ENCODE measurements around the gene SRPX2. TPM values are rescaled to one million over a fixed set of nuclear protein-coding genes. Genes with fewer than 3 reads are reported as not detected.

SRPX2 gene
- total RNA-seq, 4 donors from 2014 or later = 29.8 to 57.3 (median 39.6) TPM

DNA sequence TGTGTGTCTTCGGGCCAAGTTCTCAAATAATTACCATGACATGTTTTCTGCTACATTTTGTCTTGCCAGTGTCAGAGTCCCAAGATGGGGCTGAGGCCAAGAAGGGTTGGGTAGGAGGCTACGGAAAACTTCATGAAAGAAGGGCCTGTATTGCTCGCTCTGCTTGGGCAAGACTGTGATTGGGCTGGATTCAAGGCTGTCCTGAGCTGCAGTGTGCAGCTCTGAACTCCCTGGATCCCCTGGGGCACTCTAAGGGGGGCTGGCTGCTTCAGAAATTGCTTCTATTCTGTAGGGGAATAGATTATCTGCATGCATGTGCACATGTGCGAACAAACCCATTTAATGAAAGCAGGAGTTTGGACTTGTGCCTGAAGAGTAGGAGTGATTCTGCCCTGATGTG lies 21.0 kb upstream of the SRPX2 start:
- WGBS = 82% methylated on average over 4 of the region's 4 CpGs
- intact Hi-C loops (cut with DNase I) = no loop called here

DNA sequence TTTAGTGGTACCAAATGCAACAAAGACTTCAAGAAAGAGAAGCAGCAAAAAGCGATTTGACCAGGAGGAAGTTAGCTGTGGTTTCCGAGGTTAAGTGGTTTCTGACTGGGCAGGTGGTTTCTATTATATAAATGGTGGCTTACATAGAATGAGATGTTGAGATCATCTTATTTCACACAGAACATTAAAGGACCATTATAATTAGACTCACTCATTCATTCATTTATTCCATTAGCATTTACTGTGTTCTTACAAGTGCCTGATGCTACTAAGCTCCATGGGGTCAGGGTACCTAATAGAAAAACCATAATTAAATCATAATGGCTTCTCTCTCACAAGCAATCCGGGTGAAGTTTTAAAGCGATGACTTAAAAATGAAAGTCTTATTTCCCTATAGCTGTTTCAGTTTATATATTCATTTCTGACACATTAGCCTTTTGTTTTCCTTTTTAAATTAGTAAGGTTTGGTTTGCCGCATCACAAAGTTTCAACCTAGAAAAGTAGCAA lies 18.0 kb upstream of the SRPX2 start:
- Histone ChIP-seq H3K27me3 (no peaks in the 10 kb centered on the region), H3K9me3 (no peaks in the 10 kb centered on the region), H3K36me3 (peaks cover 0 to 12% (median 0%) of the 10 kb centered on the region in 4 donors), H3K4me1 (no peaks in the 10 kb centered on the region), H3K27ac (replicated peaks in 1 of 4) (no peak overlapping the region), H3K4me3 (no peak overlapping the region)
- WGBS = 71% methylated on average over 5 of the region's 5 CpGs
- intact Hi-C loops (cut with DNase I) = no loop called here
- TF ChIP-seq POLR2A (IDR thresholded peaks at IDR 0.05; ENCODE audit: low read depth) = no peak
- TF ChIP-seq, protein P1, sequence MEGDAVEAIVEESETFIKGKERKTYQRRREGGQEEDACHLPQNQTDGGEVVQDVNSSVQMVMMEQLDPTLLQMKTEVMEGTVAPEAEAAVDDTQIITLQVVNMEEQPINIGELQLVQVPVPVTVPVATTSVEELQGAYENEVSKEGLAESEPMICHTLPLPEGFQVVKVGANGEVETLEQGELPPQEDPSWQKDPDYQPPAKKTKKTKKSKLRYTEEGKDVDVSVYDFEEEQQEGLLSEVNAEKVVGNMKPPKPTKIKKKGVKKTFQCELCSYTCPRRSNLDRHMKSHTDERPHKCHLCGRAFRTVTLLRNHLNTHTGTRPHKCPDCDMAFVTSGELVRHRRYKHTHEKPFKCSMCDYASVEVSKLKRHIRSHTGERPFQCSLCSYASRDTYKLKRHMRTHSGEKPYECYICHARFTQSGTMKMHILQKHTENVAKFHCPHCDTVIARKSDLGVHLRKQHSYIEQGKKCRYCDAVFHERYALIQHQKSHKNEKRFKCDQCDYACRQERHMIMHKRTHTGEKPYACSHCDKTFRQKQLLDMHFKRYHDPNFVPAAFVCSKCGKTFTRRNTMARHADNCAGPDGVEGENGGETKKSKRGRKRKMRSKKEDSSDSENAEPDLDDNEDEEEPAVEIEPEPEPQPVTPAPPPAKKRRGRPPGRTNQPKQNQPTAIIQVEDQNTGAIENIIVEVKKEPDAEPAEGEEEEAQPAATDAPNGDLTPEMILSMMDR (IDR thresholded peaks at IDR 0.05) = no peak
- TF ChIP-seq POLR2AphosphoS5 (IDR thresholded peaks at IDR 0.05) = no peak
- DNase-seq (ENCODE audit: extremely low spot score) = no peak

More for the DNA sequence above, 21.0 kb upstream of the SRPX2 start:
- Histone ChIP-seq H3K36me3 (no peaks in the 10 kb centered on the region), H3K27ac (replicated peaks in 1 of 4) (no peak overlapping the region), H3K9me3 (no peaks in the 10 kb centered on the region), H3K27me3 (no peaks in the 10 kb centered on the region), H3K4me3 (no peak overlapping the region), H3K4me1 (no peaks in the 10 kb centered on the region)
- TF ChIP-seq POLR2A (IDR thresholded peaks at IDR 0.05; ENCODE audit: low read depth) (no peak), EP300 (IDR thresholded peaks at IDR 0.05) (no peak), POLR2AphosphoS5 (IDR thresholded peaks at IDR 0.05) (no peak)
- TF ChIP-seq, protein P1 (IDR thresholded peaks at IDR 0.05) = no peak
- DNase-seq (ENCODE audit: extremely low spot score) = no peak

DNA sequence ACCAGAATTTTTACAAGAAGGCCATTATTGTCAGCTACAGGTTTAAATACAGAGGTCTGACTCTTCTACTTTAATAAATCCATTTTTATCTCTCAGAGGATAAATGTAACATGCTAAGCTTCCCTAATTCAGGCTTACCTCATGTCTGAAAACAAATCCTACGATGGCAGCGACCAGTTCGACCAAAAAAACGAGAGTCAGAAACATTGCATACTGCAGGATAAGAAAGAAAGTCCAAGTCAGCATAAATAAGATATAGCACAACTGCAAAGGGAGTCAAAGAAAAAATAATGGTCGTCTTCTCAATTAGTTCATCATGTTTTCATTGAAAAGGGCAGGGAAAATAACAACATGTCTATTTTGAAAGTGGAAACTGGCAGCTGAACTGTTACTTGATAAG lies 9.0 kb upstream of the SRPX2 start:
- Histone ChIP-seq H3K27ac (replicated peaks in 1 of 4) (no peak overlapping the region), H3K9me3 (no peaks in the 10 kb centered on the region), H3K36me3 (peaks cover 0 to 16% (median 0%) of the 10 kb centered on the region in 4 donors), H3K4me3 (no peak overlapping the region), H3K4me1 (peaks cover 0 to 4% (median 0%) of the 10 kb centered on the region in 4 donors), H3K27me3 (no peaks in the 10 kb centered on the region)
- DNase-seq (ENCODE audit: extremely low spot score) = no peak
- WGBS = 59% methylated on average over 5 of the region's 5 CpGs
- intact Hi-C loops (cut with DNase I) = loop anchor here (5.0 kb wide), 1 partner anchor 123 kb away; no protein-coding TSS in a partner anchor
- TF ChIP-seq, protein P1 (IDR thresholded peaks at IDR 0.05) = no peak
- no peak for TF ChIP-seq POLR2AphosphoS5 (IDR thresholded peaks at IDR 0.05)
- TF ChIP-seq POLR2A (IDR thresholded peaks at IDR 0.05; ENCODE audit: low read depth) = no peak
- no peak for TF ChIP-seq EP300 (IDR thresholded peaks at IDR 0.05)

DNA sequence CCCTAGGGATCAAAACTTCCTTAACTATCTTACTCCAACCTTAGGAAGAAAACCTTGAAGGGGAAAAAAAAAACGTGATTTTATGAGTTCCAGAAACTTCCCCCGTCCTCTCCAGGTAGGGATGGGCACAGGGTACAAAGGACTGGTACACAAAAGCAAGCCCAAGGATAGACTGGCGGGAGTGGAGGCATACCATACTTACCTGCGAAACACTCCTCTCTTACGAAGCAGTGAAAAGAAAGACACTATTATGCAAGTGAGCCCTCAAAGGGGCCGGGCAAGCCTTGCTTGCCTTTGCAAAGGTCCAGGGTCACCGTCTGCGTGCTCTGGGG lies 8.0 kb upstream of the SRPX2 start:
- 44% methylated on average over 6 of the region's 8 CpGs for WGBS
- H3K27ac ChIP-seq (replicated peaks in 1 of 4) = peak overlapping the region; percentile 56 to 68 (median 65)
- TF ChIP-seq POLR2AphosphoS5 (IDR thresholded peaks at IDR 0.05) = no peak
- H3K4me1 ChIP-seq = peaks cover 0 to 4% (median 0%) of the 10 kb centered on the region in 4 donors
- H3K36me3 ChIP-seq = peaks cover 0 to 8% (median 0%) of the 10 kb centered on the region in 4 donors
- no peaks in the 10 kb centered on the region for H3K27me3 ChIP-seq
- DNase-seq (ENCODE audit: extremely low spot score) = no peak
- H3K9me3 ChIP-seq = no peaks in the 10 kb centered on the region
- H3K4me3 ChIP-seq = peak overlapping the region; percentile 57 to 63 (median 60)
- intact Hi-C loops (cut with DNase I) = loop anchor here (5.0 kb wide), 1 partner anchor 124 kb away; no protein-coding TSS in a partner anchor

DNA sequence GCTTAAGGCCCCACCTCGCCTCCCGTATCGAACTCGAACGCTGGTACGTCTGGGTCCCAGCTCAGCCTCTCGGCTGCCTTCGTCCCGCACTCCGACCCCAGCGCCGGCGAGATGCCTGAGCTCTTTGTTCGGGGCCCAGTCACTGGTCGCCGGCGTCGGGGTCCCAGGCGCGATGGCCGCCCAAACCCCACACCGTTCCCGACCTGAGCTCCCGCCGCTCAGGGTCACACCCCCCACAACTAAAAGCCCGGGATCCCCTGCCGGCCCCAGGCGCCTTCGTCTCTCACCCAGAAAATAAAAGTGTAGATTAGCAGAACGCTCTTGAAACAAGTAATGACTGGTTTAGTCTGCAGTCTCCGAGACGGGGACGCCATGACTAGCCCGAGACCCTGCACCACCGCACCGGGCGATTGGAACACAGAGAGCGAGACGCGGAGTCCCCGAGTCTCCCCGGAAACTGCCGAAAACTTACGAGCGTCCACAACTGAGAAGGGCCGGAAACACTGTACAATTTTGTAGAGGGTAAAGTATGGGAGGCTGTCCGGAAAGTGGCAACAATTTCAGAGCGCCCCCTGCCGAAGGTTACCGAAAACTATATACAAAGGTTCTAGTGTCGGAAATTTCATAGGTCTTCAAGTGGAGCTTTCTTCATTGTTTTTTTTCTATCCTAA lies 7.5 kb upstream of the SRPX2 start, which contains the start of gene TSPAN6:
Gene TSPAN6 (minus strand): TSS at position 486 of the 671 bp plus-strand sequence. CDS start 112 bp downstream, at position 374.
- peaks cover 0 to 8% (median 0%) of the 10 kb centered on the region in 4 donors for H3K36me3 ChIP-seq
- intact Hi-C loops (cut with DNase I) = loop anchor here (5.0 kb wide), 1 partner anchor 124 kb away; no protein-coding TSS in a partner anchor
- H3K4me3 ChIP-seq = peak within 1 kb of the TSS; percentile 57 to 63 (median 60)
- no peaks in the 10 kb centered on the region for H3K27me3 ChIP-seq
- peak; percentile 92 for DNase-seq (ENCODE audit: extremely low spot score)
- TF ChIP-seq, protein P1 (IDR thresholded peaks at IDR 0.05) = peak; percentile 44 to 51 (median 50)
- TF ChIP-seq EP300 (IDR thresholded peaks at IDR 0.05) (no peak), POLR2A (IDR thresholded peaks at IDR 0.05; ENCODE audit: low read depth) (no peak), POLR2AphosphoS5 (IDR thresholded peaks at IDR 0.05) (peak in 1 of 2 donors; percentile 52)
- peak within 1 kb of the TSS; percentile 56 to 68 (median 65) for H3K27ac ChIP-seq (replicated peaks in 1 of 4)
- H3K9me3 ChIP-seq = no peaks in the 10 kb centered on the region
- peaks cover 0 to 4% (median 0%) of the 10 kb centered on the region in 4 donors for H3K4me1 ChIP-seq
- WGBS = 37% methylated on average over 28 of the region's 51 CpGs
